K562 (cell line): ENCODE measurements around the gene UTS2R. TPM values are rescaled to one million over a fixed set of nuclear protein-coding genes. Genes with fewer than 3 reads are reported as not detected.

ENCODE experiments used
- AFF1 ChIP-seq, 2 experiments: fragments of 450-650 bp; IDR thresholded peaks; 2 replicates each; pipeline ENCODE4 v1.6.1; 2018; ENCODE audit warnings: mild to moderate bottlenecking in 2 of 2, low read depth in 1 of 2; ENCODE audit not compliant: partially characterized antibody in 2 of 2
- ARID1B ChIP-seq: fragments of 450-650 bp; IDR thresholded peaks from 2 replicates; pipeline ENCODE4 v1.6.1; 2016; ENCODE audit warnings: antibody characterized with exemption, mild to moderate bottlenecking, inconsistent platforms
- CC2D1A ChIP-seq: fragments of 450-650 bp; IDR thresholded peaks from 2 replicates; pipeline ENCODE4 v1.6.1; 2017; ENCODE audit warnings: mild to moderate bottlenecking
- EHMT2 ChIP-seq: fragments of 450-650 bp; IDR thresholded peaks from 2 replicates; pipeline ENCODE4 v1.6.1; 2018; ENCODE audit warnings: antibody characterized with exemption
- ETV5 ChIP-seq: sonication (generic); formaldehyde crosslinking; IDR thresholded peaks from 2 replicates; pipeline ENCODE4 v1.4.0; 2020; ENCODE audit warnings: low read depth, mild to moderate bottlenecking, missing genetic modification reagents
- HDAC2 ChIP-seq: fragments of 450-650 bp; IDR thresholded peaks from 2 replicates; pipeline ENCODE4 v1.6.1; 2016; ENCODE audit warnings: mild to moderate bottlenecking
- ILK ChIP-seq: fragments of 450-650 bp; IDR thresholded peaks from 2 replicates; pipeline ENCODE4 v1.6.1; 2016; ENCODE audit warnings: missing genetic modification characterization, low read depth, mild to moderate bottlenecking, missing compliant biosample characterization, moderate library complexity, borderline replicate concordance
- MIER1 ChIP-seq: fragments of 450-650 bp; IDR thresholded peaks from 2 replicates; pipeline ENCODE4 v1.6.1; 2016; ENCODE audit warnings: antibody characterized with exemption, mild to moderate bottlenecking, low read depth
- RHOXF2B ChIP-seq: fragments of 250-450 bp; sonication (Bioruptor Pico); conservative IDR thresholded peaks from 2 replicates; pipeline ENCODE4 v1.5.1; 2021
- SPI1 ChIP-seq: IDR thresholded peaks from 2 replicates; pipeline ENCODE4 v1.6.1; 2011; ENCODE audit warnings: low read depth, low read length, control low read depth, borderline replicate concordance
- TCFL5 ChIP-seq: fragments of 250-450 bp; sonication (Bioruptor Pico); conservative IDR thresholded peaks from 2 replicates; pipeline ENCODE4 v1.6.1; 2021; ENCODE audit warnings: mild to moderate bottlenecking, moderate library complexity, matching md5 sums
- ZBTB8A ChIP-seq: fragments of 450-650 bp; IDR thresholded peaks from 2 replicates; pipeline ENCODE4 v1.6.1; 2018; ENCODE audit warnings: mild to moderate bottlenecking, moderate library complexity; ENCODE audit not compliant: partially characterized antibody
- ZNF561 ChIP-seq: fragments of 450-650 bp; formaldehyde crosslinking; conservative IDR thresholded peaks from 2 replicates; pipeline ENCODE4 v1.4.0; 2020; ENCODE audit warnings: mild to moderate bottlenecking, moderate library complexity
- ZNF778 ChIP-seq: fragments of 450-650 bp; formaldehyde crosslinking; IDR thresholded peaks from 2 replicates; pipeline ENCODE4 v1.4.0; 2020; ENCODE audit warnings: mild to moderate bottlenecking, moderate library complexity
- ZSCAN32 ChIP-seq: fragments of 450-650 bp; formaldehyde crosslinking; IDR thresholded peaks from 2 replicates; pipeline ENCODE4 v1.4.0; 2020; ENCODE audit warnings: mild to moderate bottlenecking, moderate library complexity
- polyA plus RNA-seq, 8 experiments: library from polyadenylated mRNA; depleted of rRNA in 4 of 8; stranded (reverse) in 5 of 8; unstranded in 3 of 8; fragments of >200 nt; fragmentation: Nextera tagmentation in 2 of 8; fragmentation: Illumina TruSeq in 1 of 8; extraction: Ambion mirVana in 2 of 8; extraction: Trizol in 1 of 8; gene quantifications; 2 replicates each; pipeline versions ENCODE4 v1.2.1 to v1.2.3, GENCODE V29; 2011 to 2014; ENCODE audit warnings: inconsistent platforms in 1 of 8, missing spikeins in 1 of 8
- total RNA-seq, 7 experiments: library from RNA; depleted of rRNA in 6 of 7; stranded (reverse); fragments of >200 nt in 6 of 7; fragmentation: Illumina TruSeq in 2 of 7; extraction: Trizol in 2 of 7; gene quantifications; 2 replicates each; pipeline versions ENCODE4 v1.2.1 to v1.2.3, GENCODE V29; 2011 to 2021; ENCODE audit warnings: low replicate concordance in 1 of 7
- TF ChIP-seq, protein P1 (sequence below): IDR thresholded peaks from 2 replicates; pipeline ENCODE4 v1.6.1; 2011; ENCODE audit warnings: borderline replicate concordance, low read depth, mild to moderate bottlenecking, moderate library complexity, low read length; ENCODE audit not compliant: insufficient read depth, poor library complexity, severe bottlenecking
- TF ChIP-seq, protein P2 (sequence below): fragments of 450-650 bp; conservative IDR thresholded peaks from 2 replicates; pipeline ENCODE4 v1.6.1; 2016; ENCODE audit warnings: missing genetic modification characterization, low read depth, mild to moderate bottlenecking, missing compliant biosample characterization, moderate library complexity
- TF ChIP-seq, protein P3 (sequence below): fragments of 450-650 bp; IDR thresholded peaks from 2 replicates; pipeline ENCODE4 v1.6.1; 2016
- TF ChIP-seq, protein P4 (sequence below): fragments of 450-650 bp; IDR thresholded peaks from 2 replicates; pipeline ENCODE4 v1.6.1; 2016; ENCODE audit warnings: antibody characterized with exemption

Gene UTS2R
- total and polyA plus RNA-seq, 9 of the 15 experiments (the other 6 are each of a cell fraction or from before 2014, with no cell fraction given): 0.22 TPM; not detected in 8

DNA sequence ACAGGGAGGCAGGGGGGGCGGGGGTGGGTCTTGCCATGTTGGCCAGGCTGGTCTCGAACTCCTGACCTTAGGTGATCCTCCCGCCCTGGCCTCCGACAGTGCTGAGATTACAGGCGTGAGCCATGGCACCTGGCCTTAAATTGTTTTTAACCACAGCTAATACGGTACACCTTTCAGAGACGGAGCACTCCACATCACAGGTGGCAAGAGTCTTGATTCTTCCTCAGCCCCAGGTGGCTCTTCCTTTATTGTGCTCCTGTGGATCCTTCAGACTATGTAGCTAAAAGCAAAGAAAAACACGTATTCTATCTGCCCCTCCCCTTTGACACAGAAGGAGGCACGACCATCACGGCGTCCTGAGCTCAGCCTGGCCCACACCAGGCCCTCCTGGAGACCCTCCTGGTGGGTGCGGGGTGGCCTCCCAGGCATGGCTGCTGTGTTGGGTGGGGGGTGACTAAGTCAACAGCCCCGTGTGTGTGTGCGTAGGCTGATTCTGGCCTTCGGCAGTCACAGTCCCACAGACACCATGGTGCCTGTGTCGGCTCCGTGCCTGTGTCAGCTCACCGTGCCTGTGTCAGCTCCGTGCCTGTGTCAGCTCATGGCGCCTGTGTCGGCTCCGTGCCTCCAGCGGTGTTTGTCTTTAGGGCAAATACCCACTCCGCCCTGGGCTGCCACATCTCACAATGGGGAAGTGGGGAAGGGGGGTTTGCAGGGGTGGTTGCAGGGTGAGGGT lies 27.2 kb upstream of the UTS2R start (continued):
- TF ChIP-seq SPI1: peak; percentile 76
- no peak for TF ChIP-seq ZNF778 (CRISPR knock-in tag)
- no peak for TF ChIP-seq ILK
- TF ChIP-seq AFF1 (IDR thresholded peaks at IDR 0.05; ENCODE audit: low read depth in 1 of 2, partially characterized antibody in 2 of 2): no peak
- TF ChIP-seq ZSCAN32: no peak
- TF ChIP-seq ETV5 (CRISPR knock-in tag): no peak
- TF ChIP-seq, protein P1, sequence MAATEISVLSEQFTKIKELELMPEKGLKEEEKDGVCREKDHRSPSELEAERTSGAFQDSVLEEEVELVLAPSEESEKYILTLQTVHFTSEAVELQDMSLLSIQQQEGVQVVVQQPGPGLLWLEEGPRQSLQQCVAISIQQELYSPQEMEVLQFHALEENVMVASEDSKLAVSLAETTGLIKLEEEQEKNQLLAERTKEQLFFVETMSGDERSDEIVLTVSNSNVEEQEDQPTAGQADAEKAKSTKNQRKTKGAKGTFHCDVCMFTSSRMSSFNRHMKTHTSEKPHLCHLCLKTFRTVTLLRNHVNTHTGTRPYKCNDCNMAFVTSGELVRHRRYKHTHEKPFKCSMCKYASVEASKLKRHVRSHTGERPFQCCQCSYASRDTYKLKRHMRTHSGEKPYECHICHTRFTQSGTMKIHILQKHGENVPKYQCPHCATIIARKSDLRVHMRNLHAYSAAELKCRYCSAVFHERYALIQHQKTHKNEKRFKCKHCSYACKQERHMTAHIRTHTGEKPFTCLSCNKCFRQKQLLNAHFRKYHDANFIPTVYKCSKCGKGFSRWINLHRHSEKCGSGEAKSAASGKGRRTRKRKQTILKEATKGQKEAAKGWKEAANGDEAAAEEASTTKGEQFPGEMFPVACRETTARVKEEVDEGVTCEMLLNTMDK: no peak
- no peak for TF ChIP-seq ZNF561
- no peak for TF ChIP-seq EHMT2
- TF ChIP-seq, protein P2, sequence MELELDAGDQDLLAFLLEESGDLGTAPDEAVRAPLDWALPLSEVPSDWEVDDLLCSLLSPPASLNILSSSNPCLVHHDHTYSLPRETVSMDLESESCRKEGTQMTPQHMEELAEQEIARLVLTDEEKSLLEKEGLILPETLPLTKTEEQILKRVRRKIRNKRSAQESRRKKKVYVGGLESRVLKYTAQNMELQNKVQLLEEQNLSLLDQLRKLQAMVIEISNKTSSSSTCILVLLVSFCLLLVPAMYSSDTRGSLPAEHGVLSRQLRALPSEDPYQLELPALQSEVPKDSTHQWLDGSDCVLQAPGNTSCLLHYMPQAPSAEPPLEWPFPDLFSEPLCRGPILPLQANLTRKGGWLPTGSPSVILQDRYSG: peak; percentile 51; the same call in 1 of the 2 replicates
- no peak for TF ChIP-seq CC2D1A
- TF ChIP-seq, protein P3, sequence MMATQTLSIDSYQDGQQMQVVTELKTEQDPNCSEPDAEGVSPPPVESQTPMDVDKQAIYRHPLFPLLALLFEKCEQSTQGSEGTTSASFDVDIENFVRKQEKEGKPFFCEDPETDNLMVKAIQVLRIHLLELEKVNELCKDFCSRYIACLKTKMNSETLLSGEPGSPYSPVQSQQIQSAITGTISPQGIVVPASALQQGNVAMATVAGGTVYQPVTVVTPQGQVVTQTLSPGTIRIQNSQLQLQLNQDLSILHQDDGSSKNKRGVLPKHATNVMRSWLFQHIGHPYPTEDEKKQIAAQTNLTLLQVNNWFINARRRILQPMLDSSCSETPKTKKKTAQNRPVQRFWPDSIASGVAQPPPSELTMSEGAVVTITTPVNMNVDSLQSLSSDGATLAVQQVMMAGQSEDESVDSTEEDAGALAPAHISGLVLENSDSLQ: no peak
- TF ChIP-seq RHOXF2B (CRISPR knock-in tag): no peak
- TF ChIP-seq TCFL5: no peak
- TF ChIP-seq, protein P4, sequence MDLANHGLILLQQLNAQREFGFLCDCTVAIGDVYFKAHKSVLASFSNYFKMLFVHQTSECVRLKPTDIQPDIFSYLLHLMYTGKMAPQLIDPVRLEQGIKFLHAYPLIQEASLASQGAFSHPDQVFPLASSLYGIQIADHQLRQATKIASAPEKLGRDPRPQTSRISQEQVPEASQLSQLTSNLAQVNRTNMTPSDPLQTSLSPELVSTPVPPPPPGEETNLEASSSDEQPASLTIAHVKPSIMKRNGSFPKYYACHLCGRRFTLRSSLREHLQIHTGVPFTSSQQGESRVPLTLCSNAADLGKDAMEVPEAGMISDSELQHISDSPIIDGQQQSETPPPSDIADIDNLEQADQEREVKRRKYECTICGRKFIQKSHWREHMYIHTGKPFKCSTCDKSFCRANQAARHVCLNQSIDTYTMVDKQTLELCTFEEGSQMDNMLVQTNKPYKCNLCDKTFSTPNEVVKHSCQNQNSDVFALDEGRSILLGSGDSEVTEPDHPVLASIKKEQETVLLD: peak; percentile 20; the same call in 1 of the 2 replicates
- no peak for TF ChIP-seq ARID1B
- no peak for TF ChIP-seq HDAC2
- TF ChIP-seq MIER1: no peak
- no peak for TF ChIP-seq ZBTB8A
